Measurements from ENCODE around the gene TAS1R3. TPM values are rescaled to one million over a fixed set of nuclear protein-coding genes. Genes with fewer than 3 reads are reported as not detected.

The TAS1R3 gene
- total RNA-seq, 1 donor from 2014 or later: 1.6 TPM

DNA sequence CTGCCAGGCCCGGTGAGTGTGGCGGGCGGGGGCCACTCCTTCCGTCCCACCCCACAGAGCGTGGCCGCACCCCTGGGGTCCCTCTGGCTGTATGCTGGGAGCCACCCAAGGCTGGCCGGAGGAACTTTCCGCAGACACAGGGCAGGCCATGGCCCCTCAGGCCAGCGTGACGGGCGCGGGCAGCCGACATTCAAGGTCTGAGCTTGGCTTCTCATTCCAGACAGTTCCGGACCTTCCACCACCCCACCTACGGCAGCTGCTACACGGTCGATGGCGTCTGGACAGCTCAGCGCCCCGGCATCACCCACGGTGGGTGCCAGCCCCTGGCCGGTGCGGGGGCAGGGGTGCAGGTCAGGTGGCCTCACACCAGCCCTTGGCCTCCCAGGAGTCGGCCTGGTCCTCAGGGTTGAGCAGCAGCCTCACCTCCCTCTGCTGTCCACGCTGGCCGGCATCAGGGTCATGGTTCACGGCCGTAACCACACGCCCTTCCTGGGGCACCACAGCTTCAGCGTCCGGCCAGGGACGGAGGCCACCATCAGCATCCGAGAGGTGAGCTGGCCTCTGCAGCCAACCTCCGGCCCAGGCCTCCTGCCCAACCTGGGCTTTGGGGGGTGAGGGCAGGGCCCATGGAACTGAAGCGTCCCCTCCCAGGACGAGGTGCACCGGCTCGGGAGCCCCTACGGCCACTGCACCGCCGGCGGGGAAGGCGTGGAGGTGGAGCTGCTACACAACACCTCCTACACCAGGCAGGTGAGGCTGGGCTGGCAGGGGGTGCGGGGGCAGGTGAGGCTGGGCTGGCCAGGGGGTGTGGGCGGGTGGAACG is 43.6 kb upstream of the TAS1R3 start:
- Histone ChIP-seq H3K27me3 (ENCODE audit: control insufficient read depth in 3 of 3, insufficient read depth in 3 of 3, low read length in 3 of 3) (peaks cover 31 to 43% (median 33%) of the 10 kb centered on the region in 3 donors), H3K9me3 (ENCODE audit: control insufficient read depth in 3 of 3, low read length in 3 of 3) (no peaks in the 10 kb centered on the region), H3K4me3 (ENCODE audit: low read length in 3 of 3) (no peak overlapping the region), H3K27ac (ENCODE audit: low read depth, low read length) (no peak overlapping the region), H3K36me3 (ENCODE audit: control insufficient read depth in 3 of 3, insufficient read depth in 3 of 3, low read length in 3 of 3) (no peaks in the 10 kb centered on the region), H3K9ac (ENCODE audit: low read depth in 1 of 3, low read length in 3 of 3) (no peak overlapping the region), H3K4me1 (ENCODE audit: control insufficient read depth in 3 of 3, insufficient read depth in 3 of 3, low read length in 3 of 3) (peaks cover 4 to 11% (median 6%) of the 10 kb centered on the region in 3 donors)

DNA sequence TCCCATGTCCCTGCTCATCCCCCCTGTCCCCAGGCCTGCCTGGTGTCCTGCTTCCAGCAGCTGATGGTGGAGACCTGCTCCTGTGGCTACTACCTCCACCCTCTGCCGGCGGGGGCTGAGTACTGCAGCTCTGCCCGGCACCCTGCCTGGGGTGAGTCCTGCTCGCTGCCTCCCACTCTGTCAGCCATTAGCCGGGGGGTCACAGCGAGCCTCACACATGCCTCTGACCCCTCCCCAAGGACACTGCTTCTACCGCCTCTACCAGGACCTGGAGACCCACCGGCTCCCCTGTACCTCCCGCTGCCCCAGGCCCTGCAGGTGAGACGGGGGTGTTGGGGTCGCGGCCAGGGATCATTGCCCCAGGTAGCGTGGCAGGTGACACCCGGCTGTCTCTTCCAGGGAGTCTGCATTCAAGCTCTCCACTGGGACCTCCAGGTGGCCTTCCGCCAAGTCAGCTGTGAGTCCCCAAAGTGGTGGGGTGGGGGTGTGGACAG is 40.8 kb upstream of the TAS1R3 start:
- peaks cover 0 to 5% (median 2%) of the 10 kb centered on the region in 3 donors for H3K36me3 ChIP-seq (ENCODE audit: control insufficient read depth in 3 of 3, insufficient read depth in 3 of 3, low read length in 3 of 3)
- peaks cover 25 to 29% (median 25%) of the 10 kb centered on the region in 3 donors for H3K27me3 ChIP-seq (ENCODE audit: control insufficient read depth in 3 of 3, insufficient read depth in 3 of 3, low read length in 3 of 3)
- no peaks in the 10 kb centered on the region for H3K9me3 ChIP-seq (ENCODE audit: control insufficient read depth in 3 of 3, low read length in 3 of 3)
- H3K4me1 ChIP-seq (ENCODE audit: control insufficient read depth in 3 of 3, insufficient read depth in 3 of 3, low read length in 3 of 3): peaks cover 4 to 11% (median 6%) of the 10 kb centered on the region in 3 donors
- H3K4me3 ChIP-seq (ENCODE audit: low read length in 3 of 3): no peak overlapping the region
- no peak overlapping the region for H3K9ac ChIP-seq (ENCODE audit: low read depth in 1 of 3, low read length in 3 of 3)
- H3K27ac ChIP-seq (ENCODE audit: low read depth, low read length): no peak overlapping the region

DNA sequence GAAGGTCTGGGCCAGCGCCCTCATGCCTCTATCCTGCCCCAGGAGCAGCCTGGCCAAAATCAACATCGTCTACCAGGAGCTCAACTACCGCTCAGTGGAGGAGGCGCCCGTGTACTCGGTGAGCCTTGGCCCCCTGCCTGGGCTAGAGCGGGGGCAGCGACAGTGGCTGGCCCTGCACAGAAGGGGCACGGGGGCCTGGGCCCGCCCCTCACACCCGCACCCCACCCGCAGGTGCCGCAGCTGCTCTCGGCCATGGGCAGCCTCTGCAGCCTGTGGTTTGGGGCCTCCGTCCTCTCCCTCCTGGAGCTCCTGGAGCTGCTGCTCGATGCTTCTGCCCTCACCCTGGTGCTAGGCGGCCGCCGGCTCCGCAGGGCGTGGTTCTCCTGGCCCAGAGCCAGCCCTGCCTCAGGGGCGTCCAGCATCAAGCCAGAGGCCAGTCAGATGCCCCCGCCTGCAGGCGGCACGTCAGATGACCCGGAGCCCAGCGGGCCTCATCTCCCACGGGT is 40.0 kb upstream of the TAS1R3 start:
- Histone ChIP-seq H3K4me1 (ENCODE audit: control insufficient read depth in 3 of 3, insufficient read depth in 3 of 3, low read length in 3 of 3) (peaks cover 4 to 11% (median 6%) of the 10 kb centered on the region in 3 donors), H3K9me3 (ENCODE audit: control insufficient read depth in 3 of 3, low read length in 3 of 3) (no peaks in the 10 kb centered on the region), H3K36me3 (ENCODE audit: control insufficient read depth in 3 of 3, insufficient read depth in 3 of 3, low read length in 3 of 3) (peaks cover 2 to 7% (median 2%) of the 10 kb centered on the region in 3 donors), H3K27me3 (ENCODE audit: control insufficient read depth in 3 of 3, insufficient read depth in 3 of 3, low read length in 3 of 3) (peaks cover 17 to 21% (median 17%) of the 10 kb centered on the region in 3 donors), H3K27ac (ENCODE audit: low read depth, low read length) (no peak overlapping the region), H3K9ac (ENCODE audit: low read depth in 1 of 3, low read length in 3 of 3) (peak overlapping the region in 1 of 3 donors; percentile 57), H3K4me3 (ENCODE audit: low read length in 3 of 3) (no peak overlapping the region)

DNA sequence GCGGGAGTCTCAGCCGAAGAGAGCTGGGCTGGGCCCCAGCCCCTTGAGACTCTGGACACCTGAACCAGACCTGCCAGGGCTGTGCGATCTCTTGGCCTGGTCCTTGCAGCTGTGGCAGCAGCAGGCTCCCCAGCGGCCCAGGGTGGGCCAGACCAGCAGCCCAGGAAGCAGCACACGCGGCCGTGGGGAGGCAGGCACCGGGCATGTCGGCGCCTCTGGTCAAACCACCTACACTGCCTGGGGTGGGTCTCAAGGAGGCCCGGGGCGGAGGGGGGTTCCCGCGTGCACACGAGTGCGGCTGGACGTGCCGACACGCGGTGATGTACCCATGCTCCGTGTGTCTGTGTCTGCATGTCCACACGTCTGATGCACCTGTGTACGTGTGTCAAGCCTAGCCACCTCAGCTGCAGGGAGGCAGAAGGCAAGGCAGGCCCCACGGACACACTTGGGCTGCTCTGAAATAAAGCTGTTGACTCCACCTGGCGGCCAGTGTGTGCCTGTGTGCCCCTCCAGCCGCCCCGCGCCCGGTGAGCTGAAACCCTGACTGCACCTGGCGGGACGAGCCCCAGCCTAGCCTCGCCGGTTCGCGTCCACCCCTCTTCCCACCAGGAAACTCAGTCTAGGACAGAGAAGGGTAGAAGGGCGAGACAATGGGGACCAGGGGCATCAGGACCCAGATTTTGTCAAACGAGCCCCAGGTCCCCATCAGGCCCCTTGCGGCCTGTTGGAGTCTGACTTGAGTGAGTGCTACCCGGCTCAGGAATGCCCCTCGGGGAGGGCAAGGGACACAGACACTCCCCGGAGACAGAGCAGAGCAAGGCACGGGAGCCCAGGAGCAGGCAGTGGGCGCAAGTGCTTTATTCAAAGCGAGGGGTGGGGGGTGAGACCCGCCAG is 39.3 kb upstream of the TAS1R3 start:
- Histone ChIP-seq H3K36me3 (ENCODE audit: control insufficient read depth in 3 of 3, insufficient read depth in 3 of 3, low read length in 3 of 3) (peaks cover 4 to 12% (median 6%) of the 10 kb centered on the region in 3 donors), H3K4me1 (ENCODE audit: control insufficient read depth in 3 of 3, insufficient read depth in 3 of 3, low read length in 3 of 3) (peaks cover 4 to 11% (median 6%) of the 10 kb centered on the region in 3 donors), H3K9ac (ENCODE audit: low read depth in 1 of 3, low read length in 3 of 3) (no peak overlapping the region), H3K9me3 (ENCODE audit: control insufficient read depth in 3 of 3, low read length in 3 of 3) (no peaks in the 10 kb centered on the region), H3K4me3 (ENCODE audit: low read length in 3 of 3) (no peak overlapping the region), H3K27me3 (ENCODE audit: control insufficient read depth in 3 of 3, insufficient read depth in 3 of 3, low read length in 3 of 3) (peaks cover 10 to 14% (median 10%) of the 10 kb centered on the region in 3 donors), H3K27ac (ENCODE audit: low read depth, low read length) (no peak overlapping the region)

DNA sequence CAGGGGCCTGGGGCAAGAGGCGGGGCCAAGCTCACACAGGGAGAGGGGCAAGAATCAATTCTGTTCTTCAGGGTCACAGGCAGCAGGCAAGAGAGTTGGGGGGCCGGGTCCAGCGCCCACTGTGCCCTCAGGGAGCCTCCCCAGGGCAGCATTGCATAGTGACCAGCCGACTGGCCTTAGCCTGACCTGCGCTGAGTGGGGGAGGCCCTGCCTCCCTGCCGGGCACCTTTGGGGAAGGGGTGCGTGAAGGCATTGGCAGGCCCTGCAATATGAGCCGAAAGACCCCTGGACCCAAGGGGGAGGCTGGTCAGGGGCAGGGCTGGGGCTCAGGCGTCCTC is 38.7 kb upstream of the TAS1R3 start:
- Histone ChIP-seq H3K27me3 (ENCODE audit: control insufficient read depth in 3 of 3, insufficient read depth in 3 of 3, low read length in 3 of 3) (peaks cover 4 to 8% (median 4%) of the 10 kb centered on the region in 3 donors), H3K4me3 (ENCODE audit: low read length in 3 of 3) (no peak overlapping the region), H3K27ac (ENCODE audit: low read depth, low read length) (no peak overlapping the region), H3K4me1 (ENCODE audit: control insufficient read depth in 3 of 3, insufficient read depth in 3 of 3, low read length in 3 of 3) (peaks cover 4 to 11% (median 6%) of the 10 kb centered on the region in 3 donors), H3K9ac (ENCODE audit: low read depth in 1 of 3, low read length in 3 of 3) (no peak overlapping the region), H3K9me3 (ENCODE audit: control insufficient read depth in 3 of 3, low read length in 3 of 3) (no peaks in the 10 kb centered on the region), H3K36me3 (ENCODE audit: control insufficient read depth in 3 of 3, insufficient read depth in 3 of 3, low read length in 3 of 3) (peaks cover 5 to 14% (median 8%) of the 10 kb centered on the region in 3 donors)

DNA sequence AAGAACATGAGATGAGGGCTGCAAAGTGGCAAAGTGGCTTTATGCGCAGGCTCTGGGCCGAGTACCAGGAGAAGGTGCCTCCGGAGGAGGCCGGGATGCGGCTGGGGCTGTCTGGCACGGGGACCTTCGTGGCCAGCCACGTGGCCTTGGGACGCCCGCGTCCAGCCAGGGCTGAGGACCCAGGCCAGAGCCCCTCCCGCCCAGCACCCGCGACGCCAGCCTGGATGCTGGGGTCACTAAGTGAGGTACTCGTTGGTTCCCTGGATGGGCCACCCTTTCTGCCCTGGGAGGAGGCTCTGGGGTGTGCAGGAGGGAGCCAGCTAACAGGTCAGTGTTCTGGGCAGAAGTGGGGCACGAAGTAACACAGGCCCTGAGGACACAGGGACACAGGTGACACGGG is 38.2 kb upstream of the TAS1R3 start:
- Histone ChIP-seq H3K9me3 (ENCODE audit: control insufficient read depth in 3 of 3, low read length in 3 of 3) (no peaks in the 10 kb centered on the region), H3K9ac (ENCODE audit: low read depth in 1 of 3, low read length in 3 of 3) (no peak overlapping the region), H3K4me3 (ENCODE audit: low read length in 3 of 3) (no peak overlapping the region), H3K27me3 (ENCODE audit: control insufficient read depth in 3 of 3, insufficient read depth in 3 of 3, low read length in 3 of 3) (peaks cover 0 to 4% (median 0%) of the 10 kb centered on the region in 3 donors), H3K36me3 (ENCODE audit: control insufficient read depth in 3 of 3, insufficient read depth in 3 of 3, low read length in 3 of 3) (peaks cover 8 to 17% (median 8%) of the 10 kb centered on the region in 3 donors), H3K27ac (ENCODE audit: low read depth, low read length) (no peak overlapping the region), H3K4me1 (ENCODE audit: control insufficient read depth in 3 of 3, insufficient read depth in 3 of 3, low read length in 3 of 3) (peaks cover 4 to 11% (median 6%) of the 10 kb centered on the region in 3 donors)

DNA sequence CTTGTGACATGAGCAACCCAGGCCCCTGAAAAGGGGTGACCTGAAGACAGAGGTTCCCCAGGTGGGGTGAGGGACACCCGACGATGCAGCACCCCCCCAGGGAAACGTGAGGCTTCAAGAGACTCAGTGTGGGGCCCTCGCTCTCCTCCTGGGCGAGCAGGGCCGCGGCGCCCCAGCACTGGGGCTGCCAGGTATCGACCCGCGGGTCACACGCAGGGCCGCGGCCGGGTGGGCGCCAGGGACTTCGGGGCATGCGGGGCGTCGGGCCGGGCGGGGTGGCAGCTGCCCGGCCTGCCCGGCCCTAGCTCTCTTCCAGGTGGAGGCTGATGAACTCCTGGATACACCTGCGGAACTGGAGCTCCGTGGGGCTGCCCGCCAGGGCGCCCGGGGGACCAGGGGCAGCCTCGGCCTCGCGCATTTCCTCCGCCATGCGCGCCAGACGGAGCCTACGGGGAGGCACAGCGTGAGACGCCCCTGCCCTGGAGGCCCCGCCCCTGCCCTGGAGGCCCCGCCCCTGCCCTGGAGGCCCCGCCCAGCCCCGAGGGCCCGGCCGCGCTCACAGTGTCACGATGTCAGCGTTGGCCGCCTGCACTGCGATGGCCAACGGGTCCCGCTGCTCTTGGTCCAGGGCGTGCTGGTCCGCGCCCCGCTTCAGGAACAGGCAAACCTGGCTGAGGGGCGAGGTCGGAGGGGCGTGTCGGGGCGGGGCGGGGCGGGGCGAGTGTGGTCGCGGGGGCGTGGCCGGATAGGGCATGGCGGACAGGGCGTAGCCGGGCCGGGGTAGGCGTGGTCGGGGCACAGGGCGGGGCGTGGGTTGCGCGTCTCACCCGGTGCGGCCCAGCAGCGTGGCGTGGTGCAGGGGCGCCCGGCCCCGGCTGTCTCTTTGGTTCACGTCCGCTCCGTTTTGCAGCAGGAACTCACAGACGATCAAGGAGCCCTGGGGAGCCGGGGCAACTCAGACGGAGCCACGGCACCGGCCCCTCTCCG is 37.5 kb upstream of the TAS1R3 start:
- H3K4me1 ChIP-seq (ENCODE audit: control insufficient read depth in 3 of 3, insufficient read depth in 3 of 3, low read length in 3 of 3): peaks cover 4 to 11% (median 6%) of the 10 kb centered on the region in 3 donors
- H3K27ac ChIP-seq (ENCODE audit: low read depth, low read length): no peak overlapping the region
- H3K4me3 ChIP-seq (ENCODE audit: low read length in 3 of 3): no peak overlapping the region
- H3K27me3 ChIP-seq (ENCODE audit: control insufficient read depth in 3 of 3, insufficient read depth in 3 of 3, low read length in 3 of 3): peaks cover 0 to 4% (median 0%) of the 10 kb centered on the region in 3 donors
- no peak overlapping the region for H3K9ac ChIP-seq (ENCODE audit: low read depth in 1 of 3, low read length in 3 of 3)
- H3K36me3 ChIP-seq (ENCODE audit: control insufficient read depth in 3 of 3, insufficient read depth in 3 of 3, low read length in 3 of 3): peaks cover 8 to 18% (median 8%) of the 10 kb centered on the region in 3 donors
- no peaks in the 10 kb centered on the region for H3K9me3 ChIP-seq (ENCODE audit: control insufficient read depth in 3 of 3, low read length in 3 of 3)

DNA sequence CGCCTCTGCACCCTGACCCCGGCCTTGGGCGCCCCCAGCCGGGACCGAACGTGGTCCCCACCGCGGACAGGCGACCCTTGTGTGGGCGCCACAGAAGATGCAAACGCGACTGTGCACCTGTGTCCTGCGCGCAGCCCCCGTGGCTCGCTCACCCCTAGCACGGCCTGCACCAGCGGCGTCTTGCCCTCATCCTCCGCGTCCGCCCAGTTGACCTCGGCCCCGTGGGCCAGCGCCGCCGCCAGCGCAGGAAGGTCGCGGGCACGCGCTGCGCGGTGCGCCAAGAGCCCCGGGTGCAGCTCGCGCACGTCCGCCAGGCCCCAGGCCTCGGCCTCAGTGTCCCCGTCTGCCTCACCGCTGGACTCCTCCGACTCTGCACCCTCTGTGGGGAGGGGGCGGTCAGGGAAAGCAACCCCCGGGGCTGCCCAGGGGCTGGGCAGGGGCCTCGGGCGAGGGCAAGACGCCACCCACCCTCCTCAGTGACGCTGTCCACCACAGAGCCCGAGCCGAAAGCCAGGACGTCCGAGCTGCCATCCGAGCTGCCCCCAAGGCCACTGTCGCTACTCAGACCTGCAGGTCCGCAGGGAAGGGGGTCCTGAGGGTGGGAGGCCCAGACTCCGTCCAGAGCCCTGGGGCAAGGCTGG is 36.7 kb upstream of the TAS1R3 start:
- Histone ChIP-seq H3K4me1 (ENCODE audit: control insufficient read depth in 3 of 3, insufficient read depth in 3 of 3, low read length in 3 of 3) (peaks cover 4 to 11% (median 6%) of the 10 kb centered on the region in 3 donors), H3K9me3 (ENCODE audit: control insufficient read depth in 3 of 3, low read length in 3 of 3) (no peaks in the 10 kb centered on the region), H3K9ac (ENCODE audit: low read depth in 1 of 3, low read length in 3 of 3) (no peak overlapping the region), H3K27me3 (ENCODE audit: control insufficient read depth in 3 of 3, insufficient read depth in 3 of 3, low read length in 3 of 3) (peaks cover 0 to 4% (median 0%) of the 10 kb centered on the region in 3 donors), H3K4me3 (ENCODE audit: low read length in 3 of 3) (no peak overlapping the region), H3K27ac (ENCODE audit: low read depth, low read length) (no peak overlapping the region), H3K36me3 (ENCODE audit: control insufficient read depth in 3 of 3, insufficient read depth in 3 of 3, low read length in 3 of 3) (peaks cover 8 to 18% (median 8%) of the 10 kb centered on the region in 3 donors)
